Measurements from ENCODE around the gene CD9. TPM values are rescaled to one million over a fixed set of nuclear protein-coding genes. Genes with fewer than 3 reads are reported as not detected.

CD9 gene
- polyA plus RNA-seq, 1 of the 3 experiments (the other 2 are of a cell fraction) = 76.6 TPM

GRCh38 chr12:6218347-6218925 is 18.2 kb downstream of the CD9 start:
- Histone ChIP-seq H2AFZ (ENCODE audit: low read depth) (no peak overlapping the region), H3K79me2 (ENCODE audit: insufficient read depth) (no peaks in the 10 kb centered on the region; the same call in 1 of the 2 replicates)
- POLR2A ChIA-PET = interaction anchor here (0.6 kb wide), 1 partner anchor 524 kb away, joined by 3 read pairs; no protein-coding TSS in a partner anchor

More at GRCh38 chr12:6218347-6218925, 18.2 kb downstream of the CD9 start:
- TF ChIP-seq GABPA (IDR thresholded peaks at IDR 0.05; ENCODE audit: low read depth) (no peak), FOXM1 (IDR thresholded peaks at IDR 0.05; ENCODE audit: low read depth) (no peak), SIN3A (IDR thresholded peaks at IDR 0.05; ENCODE audit: borderline replicate concordance, low read depth, low read length) (no peak), USF2 (IDR thresholded peaks at IDR 0.05; ENCODE audit: borderline replicate concordance, low read depth, low read length) (no peak), GATA2 (CRISPR knock-in tag; IDR thresholded peaks at IDR 0.05) (no peak), TCF12 (IDR thresholded peaks at IDR 0.05) (no peak), NFIC (IDR thresholded peaks at IDR 0.05; ENCODE audit: borderline replicate concordance) (no peak), FOXJ3 (CRISPR knock-in tag; IDR thresholded peaks at IDR 0.05) (no peak), EP300 (IDR thresholded peaks at IDR 0.05; ENCODE audit: borderline replicate concordance in 1 of 2, low read depth in 1 of 2, low read length in 1 of 2) (no peak), ELF1 (IDR thresholded peaks at IDR 0.05) (no peak), RFX5 (IDR thresholded peaks at IDR 0.05; ENCODE audit: low read length) (no peak), TEAD4 (IDR thresholded peaks at IDR 0.05; ENCODE audit: borderline replicate concordance, insufficient read depth) (no peak), ZBTB33 (IDR thresholded peaks at IDR 0.05; ENCODE audit: borderline replicate concordance, low read depth) (no peak), REST (IDR thresholded peaks at IDR 0.05; ENCODE audit: low read depth, low read length) (no peak), RXRA (IDR thresholded peaks at IDR 0.05; ENCODE audit: borderline replicate concordance, low read depth) (no peak)
- TF ChIP-seq, protein P1, sequence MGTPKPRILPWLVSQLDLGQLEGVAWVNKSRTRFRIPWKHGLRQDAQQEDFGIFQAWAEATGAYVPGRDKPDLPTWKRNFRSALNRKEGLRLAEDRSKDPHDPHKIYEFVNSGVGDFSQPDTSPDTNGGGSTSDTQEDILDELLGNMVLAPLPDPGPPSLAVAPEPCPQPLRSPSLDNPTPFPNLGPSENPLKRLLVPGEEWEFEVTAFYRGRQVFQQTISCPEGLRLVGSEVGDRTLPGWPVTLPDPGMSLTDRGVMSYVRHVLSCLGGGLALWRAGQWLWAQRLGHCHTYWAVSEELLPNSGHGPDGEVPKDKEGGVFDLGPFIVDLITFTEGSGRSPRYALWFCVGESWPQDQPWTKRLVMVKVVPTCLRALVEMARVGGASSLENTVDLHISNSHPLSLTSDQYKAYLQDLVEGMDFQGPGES (IDR thresholded peaks at IDR 0.05; ENCODE audit: low read depth, low read length) = no peak
- TF ChIP-seq, protein P2, sequence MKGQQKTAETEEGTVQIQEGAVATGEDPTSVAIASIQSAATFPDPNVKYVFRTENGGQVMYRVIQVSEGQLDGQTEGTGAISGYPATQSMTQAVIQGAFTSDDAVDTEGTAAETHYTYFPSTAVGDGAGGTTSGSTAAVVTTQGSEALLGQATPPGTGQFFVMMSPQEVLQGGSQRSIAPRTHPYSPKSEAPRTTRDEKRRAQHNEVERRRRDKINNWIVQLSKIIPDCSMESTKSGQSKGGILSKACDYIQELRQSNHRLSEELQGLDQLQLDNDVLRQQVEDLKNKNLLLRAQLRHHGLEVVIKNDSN (IDR thresholded peaks at IDR 0.05; ENCODE audit: borderline replicate concordance, low read depth) = no peak
- TF ChIP-seq, protein P3, sequence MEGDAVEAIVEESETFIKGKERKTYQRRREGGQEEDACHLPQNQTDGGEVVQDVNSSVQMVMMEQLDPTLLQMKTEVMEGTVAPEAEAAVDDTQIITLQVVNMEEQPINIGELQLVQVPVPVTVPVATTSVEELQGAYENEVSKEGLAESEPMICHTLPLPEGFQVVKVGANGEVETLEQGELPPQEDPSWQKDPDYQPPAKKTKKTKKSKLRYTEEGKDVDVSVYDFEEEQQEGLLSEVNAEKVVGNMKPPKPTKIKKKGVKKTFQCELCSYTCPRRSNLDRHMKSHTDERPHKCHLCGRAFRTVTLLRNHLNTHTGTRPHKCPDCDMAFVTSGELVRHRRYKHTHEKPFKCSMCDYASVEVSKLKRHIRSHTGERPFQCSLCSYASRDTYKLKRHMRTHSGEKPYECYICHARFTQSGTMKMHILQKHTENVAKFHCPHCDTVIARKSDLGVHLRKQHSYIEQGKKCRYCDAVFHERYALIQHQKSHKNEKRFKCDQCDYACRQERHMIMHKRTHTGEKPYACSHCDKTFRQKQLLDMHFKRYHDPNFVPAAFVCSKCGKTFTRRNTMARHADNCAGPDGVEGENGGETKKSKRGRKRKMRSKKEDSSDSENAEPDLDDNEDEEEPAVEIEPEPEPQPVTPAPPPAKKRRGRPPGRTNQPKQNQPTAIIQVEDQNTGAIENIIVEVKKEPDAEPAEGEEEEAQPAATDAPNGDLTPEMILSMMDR (IDR thresholded peaks at IDR 0.05) = no peak
- Histone ChIP-seq H3K4me1 (ENCODE audit: control insufficient read depth in 1 of 2, insufficient read depth in 2 of 2, low read depth in 1 of 2, low read length in 1 of 2) (peaks cover 27 to 37% of the 10 kb centered on the region in 2 experiments; a peak in 3 of 4 replicates), H3K36me3 (replicated peaks in 1 of 2; ENCODE audit: control insufficient read depth in 1 of 2, insufficient read depth in 2 of 2, low read length in 1 of 2) (no peaks in the 10 kb centered on the region), H3K4me2 (no peak overlapping the region), H3K27ac (ENCODE audit: low read depth in 2 of 2, low read length in 1 of 2) (no peak overlapping the region), H3K9me2 (no peaks in the 10 kb centered on the region), H4K20me1 (ENCODE audit: insufficient read depth) (no peaks in the 10 kb centered on the region), H3K9me3 (no peaks in the 10 kb centered on the region), H3K4me3 (ENCODE audit: low read depth in 2 of 2, low read length in 1 of 2) (no peak overlapping the region), H3K27me3 (ENCODE audit: insufficient read depth) (no peaks in the 10 kb centered on the region), H3F3A (replicated peaks; ENCODE audit: insufficient read depth) (peaks cover 5% of the 10 kb centered on the region), H3K9ac (no peak overlapping the region)
- CTCF ChIA-PET = interaction anchor here (1.7 kb wide), 1 partner anchor 23 kb away, joined by 4 read pairs; no protein-coding TSS in a partner anchor
- 84% methylated on average over 6 of the region's 6 CpGs for WGBS (ENCODE audit: low lambda C conversion rate)
- DNase-seq = no peak
